GM19455 (cell line): Measurements from ENCODE around the gene SMARCD3.

Experiments
- ATAC-seq: cut with Tn5 transposase; IDR thresholded peaks from one replicate; pipeline ENCODE4 v1.9.1; 2021; ENCODE audit not compliant: unreplicated experiment

Gene SMARCD3

GRCh38 chr7:151248346-151249033, at the start of gene SMARCD3:
Gene SMARCD3 (minus strand): TSS chr7:151248694. CDS start chr7:151248562, 132 bp downstream.
- no peak for ATAC-seq

- ATAC-seq, result no peak
These were observed 47.9 kb upstream of the SMARCD3 start for GRCh38 chr7:151296202-151296992.

- no peak for ATAC-seq
These were observed 44.4 kb upstream of the SMARCD3 start for GRCh38 chr7:151292850-151293249.

GRCh38 chr7:151291206-151291605, 42.7 kb upstream of the SMARCD3 start:
- no peak for ATAC-seq

DNA sequence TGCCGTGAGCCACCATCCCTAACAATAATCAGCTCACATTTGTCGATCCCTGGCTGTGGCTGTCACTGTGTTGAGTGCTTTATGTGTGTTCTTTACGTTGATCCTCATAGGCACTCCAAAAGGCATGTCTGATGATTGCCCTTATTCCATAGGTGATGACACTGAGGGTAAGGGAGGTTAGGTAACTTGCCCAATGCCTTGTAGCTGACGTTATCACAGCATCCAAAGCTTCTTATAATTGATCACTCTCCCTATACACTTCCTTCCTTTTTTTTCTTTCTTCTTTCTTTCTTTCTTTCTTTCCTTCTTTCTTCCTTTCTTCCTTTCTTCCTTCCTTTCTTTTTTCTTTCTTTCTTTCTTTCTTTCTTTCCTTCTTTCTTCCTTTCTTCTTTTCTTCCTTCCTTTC, 41.9 kb upstream of the SMARCD3 start:
- ATAC-seq, result no peak

- ATAC-seq, result no peak
These were observed 41.4 kb upstream of the SMARCD3 start for GRCh38 chr7:151289891-151290290.

DNA sequence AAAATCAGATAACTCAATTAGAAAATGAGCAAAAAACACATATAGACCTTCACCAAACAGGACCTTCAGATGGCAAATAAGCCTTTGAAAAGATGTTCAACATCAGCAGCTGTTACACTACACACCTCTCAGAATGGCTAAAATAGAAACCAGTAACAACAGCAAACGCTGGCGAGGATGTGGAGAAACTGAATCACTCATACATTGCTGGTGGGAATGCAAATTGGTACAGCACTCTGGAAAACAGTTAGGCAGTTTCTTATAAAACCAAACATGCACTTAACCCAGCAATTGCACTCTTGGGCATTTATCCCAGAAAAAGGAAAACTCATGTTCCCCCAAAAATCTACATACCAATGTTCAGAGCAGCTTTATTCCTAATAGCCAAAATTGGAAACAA, 37.7 kb upstream of the SMARCD3 start:
- ATAC-seq, result no peak

GRCh38 chr7:151283302-151283701, 34.8 kb upstream of the SMARCD3 start:
- no peak for ATAC-seq

DNA sequence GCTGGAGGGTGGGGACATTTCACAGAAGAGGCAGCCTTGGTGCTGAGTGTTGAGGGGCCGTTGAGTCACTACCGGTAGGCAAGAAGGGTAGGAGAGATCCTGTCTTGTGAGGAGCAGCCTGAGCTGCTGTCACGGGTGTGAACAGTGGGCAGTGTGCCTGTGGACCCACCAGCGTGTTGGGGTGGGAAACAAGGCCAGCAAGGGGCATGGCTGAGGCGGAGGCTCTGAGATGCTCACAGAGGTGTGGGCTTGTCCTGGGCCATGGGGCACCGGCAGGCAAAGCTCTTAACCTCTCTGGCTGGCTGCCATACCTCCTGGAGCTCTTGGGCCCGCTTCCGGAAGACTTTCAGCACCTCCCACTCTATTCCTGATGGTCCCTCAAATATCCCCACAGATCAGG, 33.6 kb upstream of the SMARCD3 start:
- no peak for ATAC-seq

DNA sequence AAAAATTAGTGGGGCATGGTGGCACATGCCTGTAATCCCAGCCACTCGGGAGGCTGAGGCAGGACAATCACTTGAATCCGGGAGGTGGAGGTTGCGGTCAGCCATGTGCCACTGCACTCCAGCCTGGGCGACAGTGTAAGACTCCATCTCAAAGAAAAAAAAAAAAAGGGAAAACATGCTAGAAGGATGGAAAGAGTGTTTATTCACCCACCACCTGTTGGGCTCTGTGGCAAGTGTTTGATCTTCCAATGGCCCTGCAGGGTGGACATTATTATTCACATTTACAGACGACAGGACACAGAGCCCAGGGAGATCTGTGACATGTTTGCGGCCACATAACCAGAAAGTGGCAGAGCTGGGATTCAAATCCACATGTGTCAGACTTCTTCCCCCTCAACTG, 33.2 kb upstream of the SMARCD3 start:
- ATAC-seq, result no peak

- no peak for ATAC-seq
These were observed 32.0 kb upstream of the SMARCD3 start for GRCh38 chr7:151280388-151281019.

- ATAC-seq, result no peak
These were observed 31.4 kb upstream of the SMARCD3 start for GRCh38 chr7:151279868-151280267.

- no peak for ATAC-seq
These were observed 30.5 kb upstream of the SMARCD3 start for GRCh38 chr7:151278949-151279348.

GRCh38 chr7:151277631-151278030, 29.1 kb upstream of the SMARCD3 start:
- no peak for ATAC-seq

DNA sequence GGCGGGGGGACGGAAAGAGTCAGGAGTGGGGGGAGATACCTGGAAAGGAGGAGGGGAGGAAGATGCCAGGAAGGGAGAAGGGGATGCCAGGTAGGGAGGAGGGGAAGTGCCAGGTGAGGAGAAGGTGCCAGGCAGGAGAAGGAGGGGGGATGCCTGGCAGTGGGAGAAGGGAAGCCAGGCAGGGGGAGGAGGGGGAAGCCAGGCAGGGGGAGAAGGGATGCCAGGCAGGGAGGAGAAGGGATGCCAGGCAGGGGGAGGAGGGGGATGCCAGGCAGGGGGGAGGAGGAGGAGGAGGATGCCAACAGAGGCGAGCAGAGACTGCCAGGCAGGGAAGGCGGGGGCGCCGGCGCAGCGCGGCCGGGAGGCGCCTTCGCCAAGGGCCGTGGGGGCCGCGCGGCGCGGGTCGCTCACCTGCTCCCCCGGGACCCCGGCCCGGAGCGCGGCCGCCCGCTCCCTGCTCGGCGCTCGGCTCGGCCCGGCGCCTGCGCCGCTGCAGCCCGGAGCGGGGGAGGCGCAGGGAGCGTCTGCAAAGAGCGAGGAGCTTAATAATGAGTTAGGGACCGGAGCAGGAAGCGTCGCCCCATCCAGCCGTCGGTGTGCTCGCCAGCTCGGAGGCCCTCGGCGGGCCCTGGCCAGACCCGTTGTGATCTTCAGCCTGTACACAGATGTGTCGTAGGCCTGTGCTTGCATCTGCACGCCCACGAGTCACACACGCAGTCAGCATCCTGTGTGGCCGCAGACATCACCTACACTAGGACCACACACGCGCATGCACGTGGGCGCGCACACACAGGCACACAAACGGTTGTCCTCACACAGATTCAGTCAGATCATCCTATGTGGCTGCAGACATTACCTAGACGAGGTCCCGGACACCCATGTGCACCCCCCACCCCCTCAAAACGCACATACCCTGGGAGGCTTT, 28.4 kb upstream of the SMARCD3 start:
- ATAC-seq, result no peak

GRCh38 chr7:151275813-151276577, 27.5 kb upstream of the SMARCD3 start:
- ATAC-seq, result no peak

GRCh38 chr7:151274936-151275812, 26.7 kb upstream of the SMARCD3 start:
- no peak for ATAC-seq

GRCh38 chr7:151274396-151274795, 25.9 kb upstream of the SMARCD3 start:
- ATAC-seq, result no peak
